Body of pancreas (tissue), 4 donors: ENCODE measurements around the gene RBMS3. TPM values are rescaled to one million over a fixed set of nuclear protein-coding genes. Genes with fewer than 3 reads are reported as not detected.

ENCODE experiments used
- ATAC-seq: fragments of 150-250 bp; one replicate; pipeline ENCODE4 v1.9.1; 2016
- DNase-seq, 4 donors: peaks; one replicate each; pipeline ENCODE4 v3.0.0-alpha.2; 2019
- H3K27ac ChIP-seq, 4 donors: fragments of 200-600 bp; sonication (generic); 1 replicate in 3 of 4; 2 replicates in 1 of 4; pipeline versions ENCODE4 v1.5.1 to v1.6.1; 2016 to 2019; ENCODE audit warnings: mild to moderate bottlenecking in 1 of 4, mixed read lengths in 1 of 4, moderate library complexity in 1 of 4
- H3K27me3 ChIP-seq, 2 donors: fragments of 200-600 bp; sonication (generic); one replicate each; pipeline ENCODE4 v1.6.0; 2016; ENCODE audit warnings: mild to moderate bottlenecking in 1 of 2
- H3K36me3 ChIP-seq, 2 donors: fragments of 200-600 bp; sonication (generic); replicated peaks in 1 of 2; 2 replicates each; pipeline ENCODE4 v1.5.1; 2016; ENCODE audit warnings: low read depth in 2 of 2; ENCODE audit not compliant: insufficient read depth in 1 of 2
- H3K4me1 ChIP-seq: fragments of 200-600 bp; sonication (generic); one replicate; pipeline ENCODE4 v1.6.0; 2016
- H3K4me3 ChIP-seq, 2 donors: fragments of 200-600 bp; sonication (generic); 1 replicate in 1 of 2; 2 replicates in 1 of 2; pipeline ENCODE4 v1.5.1; 2016 to 2019
- H3K9me3 ChIP-seq, 3 donors: fragments of 200-600 bp; sonication (generic); 1 replicate in 2 of 3; 2 replicates in 1 of 3; pipeline ENCODE4 v1.5.1; 2016
- POLR2A ChIP-seq, 3 donors: fragments of 450-650 bp; IDR thresholded peaks; one replicate each; pipeline ENCODE4 v1.6.1; 2016; ENCODE audit warnings: antibody characterized with exemption in 3 of 3, mild to moderate bottlenecking in 2 of 3
- WGBS, 2 donors: methylation state at CpG; one replicate each; pipeline ENCODE4 v1.1.5; 2017; 5-methylcytosine and 5-hydroxymethylcytosine counted together
- intact Hi-C: fragments of 100-400 bp; cut with DNase I; formaldehyde crosslinking; loops from one replicate; pipeline ENCODE4 v1.15.1; 2023
- total RNA-seq, 2 donors: library from RNA; depleted of rRNA; stranded (reverse); fragments of >200 nt; gene quantifications; one replicate each; pipeline ENCODE4 v1.1.0, GENCODE V29; 2016
- TF ChIP-seq, protein P1 (sequence below), 7 experiments: fragments of 450-650 bp in 4 of 7; fragments of 200-600 bp in 3 of 7; sonication (generic) in 3 of 7; IDR thresholded peaks; one replicate each; pipeline ENCODE4 v1.5.1; 2016 to 2019; ENCODE audit warnings: antibody characterized with exemption in 7 of 7

The RBMS3 gene
- total RNA-seq, 2 donors from 2014 or later, result 17.4 to 29.7 TPM

DNA sequence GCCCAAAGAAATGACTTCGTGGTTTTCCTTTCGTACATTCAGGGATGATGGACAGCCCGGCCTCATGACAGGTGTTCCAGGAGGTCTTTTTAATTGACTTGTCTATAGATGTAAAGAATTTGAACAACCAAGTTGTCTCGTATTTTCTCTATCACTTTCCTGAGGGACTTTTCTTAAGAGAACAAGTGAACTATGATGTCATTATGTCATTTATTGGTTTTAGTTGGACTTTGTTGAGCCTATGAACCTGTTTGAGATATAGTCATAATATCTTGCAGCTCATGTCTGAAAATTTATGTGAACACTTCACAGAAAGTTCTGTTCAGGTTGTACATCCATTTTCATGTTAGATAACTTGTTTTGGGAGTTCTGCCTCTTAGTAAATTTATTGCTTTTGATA is 89.2 kb downstream of the RBMS3 start:
- no peak for ATAC-seq
- Histone ChIP-seq H3K9me3 (no peaks in the 10 kb centered on the region), H3K27ac (no peak overlapping the region), H3K4me3 (no peak overlapping the region), H3K27me3 (no peaks in the 10 kb centered on the region), H3K36me3 (no peaks in the 10 kb centered on the region), H3K4me1 (no peaks in the 10 kb centered on the region)
- 62 to 74% methylated on average over 4 of the region's 4 CpGs for WGBS, 2 donors
- TF ChIP-seq, protein P1, sequence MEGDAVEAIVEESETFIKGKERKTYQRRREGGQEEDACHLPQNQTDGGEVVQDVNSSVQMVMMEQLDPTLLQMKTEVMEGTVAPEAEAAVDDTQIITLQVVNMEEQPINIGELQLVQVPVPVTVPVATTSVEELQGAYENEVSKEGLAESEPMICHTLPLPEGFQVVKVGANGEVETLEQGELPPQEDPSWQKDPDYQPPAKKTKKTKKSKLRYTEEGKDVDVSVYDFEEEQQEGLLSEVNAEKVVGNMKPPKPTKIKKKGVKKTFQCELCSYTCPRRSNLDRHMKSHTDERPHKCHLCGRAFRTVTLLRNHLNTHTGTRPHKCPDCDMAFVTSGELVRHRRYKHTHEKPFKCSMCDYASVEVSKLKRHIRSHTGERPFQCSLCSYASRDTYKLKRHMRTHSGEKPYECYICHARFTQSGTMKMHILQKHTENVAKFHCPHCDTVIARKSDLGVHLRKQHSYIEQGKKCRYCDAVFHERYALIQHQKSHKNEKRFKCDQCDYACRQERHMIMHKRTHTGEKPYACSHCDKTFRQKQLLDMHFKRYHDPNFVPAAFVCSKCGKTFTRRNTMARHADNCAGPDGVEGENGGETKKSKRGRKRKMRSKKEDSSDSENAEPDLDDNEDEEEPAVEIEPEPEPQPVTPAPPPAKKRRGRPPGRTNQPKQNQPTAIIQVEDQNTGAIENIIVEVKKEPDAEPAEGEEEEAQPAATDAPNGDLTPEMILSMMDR (IDR thresholded peaks at IDR 0.05), result no peak
- TF ChIP-seq POLR2A (IDR thresholded peaks at IDR 0.05), result no peak
- intact Hi-C loops, result no loop called here
- no peak for DNase-seq

DNA sequence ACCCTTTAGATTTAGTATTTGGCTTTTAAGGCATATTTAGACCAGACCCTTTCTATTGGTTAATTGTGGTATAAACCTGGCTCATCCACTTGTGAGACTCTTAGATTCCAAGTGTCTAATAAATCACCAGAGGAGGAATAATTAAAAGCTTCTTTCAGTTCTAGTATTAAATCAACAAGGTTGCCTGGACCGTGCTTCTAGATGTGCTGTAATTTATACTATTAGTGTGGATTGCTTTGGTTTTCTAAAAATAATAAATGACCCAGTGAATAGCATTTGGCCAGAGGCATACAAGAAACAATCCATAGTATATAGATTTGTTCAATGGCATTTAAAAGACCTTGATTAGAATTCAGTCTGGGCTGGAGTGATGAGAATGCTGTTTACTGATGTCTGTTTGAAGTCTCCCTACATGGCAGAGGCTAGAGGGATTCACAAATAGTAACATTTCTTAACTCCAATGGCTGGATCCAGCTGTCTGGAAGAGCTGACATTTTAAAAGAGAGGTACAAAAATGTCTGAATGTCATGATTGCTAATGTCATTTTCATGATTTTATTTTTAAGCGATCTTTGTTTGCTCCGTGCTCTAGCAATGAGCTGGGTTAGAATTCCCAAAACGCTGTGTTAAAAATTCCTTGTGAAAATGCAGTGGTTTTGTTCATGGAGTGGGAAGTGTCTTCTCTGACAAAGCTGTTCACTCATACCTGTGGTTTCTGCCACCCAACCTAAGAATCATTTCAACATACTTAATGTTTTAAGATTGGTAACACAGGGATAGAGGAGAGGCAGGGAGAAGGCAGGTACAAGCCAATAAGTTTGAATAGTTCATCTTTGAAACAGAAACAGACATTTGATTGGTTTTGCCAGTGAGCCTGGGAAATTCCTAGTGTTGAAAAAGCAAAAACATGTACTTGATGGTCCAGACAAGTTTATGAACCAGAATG is 89.9 kb downstream of the RBMS3 start:
- no peak for DNase-seq

DNA sequence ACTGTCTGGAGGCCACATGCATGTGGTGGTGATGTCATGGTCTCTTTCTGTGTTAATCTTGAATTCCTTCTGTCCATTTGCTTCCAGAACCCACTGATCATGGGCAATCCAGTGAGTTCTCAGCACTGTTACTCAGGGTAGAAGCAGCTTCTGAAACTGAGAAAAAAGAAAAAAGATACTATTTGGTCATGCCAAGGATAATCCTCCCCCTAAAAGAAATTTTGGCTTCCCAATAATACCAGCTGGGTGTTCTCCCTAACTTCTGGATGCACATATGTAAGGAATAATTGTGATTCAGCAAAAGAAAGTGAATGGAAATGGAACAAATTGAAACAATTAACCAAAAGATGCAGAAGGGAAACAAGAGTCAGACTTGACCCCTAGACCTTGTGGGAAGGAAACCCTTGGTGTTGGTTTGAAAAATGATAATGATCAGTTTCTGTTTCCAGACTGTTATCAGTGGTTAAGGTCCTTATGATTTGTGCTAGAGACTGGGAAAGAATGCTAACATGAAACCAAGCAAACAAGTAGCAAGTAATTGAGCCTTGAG is 92.3 kb downstream of the RBMS3 start:
- no peak for DNase-seq
- Histone ChIP-seq H3K4me1 (no peaks in the 10 kb centered on the region), H3K4me3 (no peak overlapping the region), H3K27me3 (no peaks in the 10 kb centered on the region), H3K27ac (no peak overlapping the region), H3K36me3 (no peaks in the 10 kb centered on the region), H3K9me3 (no peaks in the 10 kb centered on the region)
- no peak for TF ChIP-seq POLR2A (IDR thresholded peaks at IDR 0.05)
- TF ChIP-seq, protein P1 (IDR thresholded peaks at IDR 0.05), result no peak
- intact Hi-C loops, result no loop called here
- no peak for ATAC-seq

More for the DNA sequence above, 89.9 kb downstream of the RBMS3 start:
- intact Hi-C loops, result no loop called here
- Histone ChIP-seq H3K36me3 (no peaks in the 10 kb centered on the region), H3K27me3 (no peaks in the 10 kb centered on the region), H3K27ac (no peak overlapping the region), H3K4me3 (no peak overlapping the region), H3K4me1 (no peaks in the 10 kb centered on the region), H3K9me3 (no peaks in the 10 kb centered on the region)
- WGBS, 2 donors, result 47 to 54% methylated on average over 4 of the region's 4 CpGs
- TF ChIP-seq, protein P1 (IDR thresholded peaks at IDR 0.05), result no peak
- no peak for TF ChIP-seq POLR2A (IDR thresholded peaks at IDR 0.05)
- no peak for ATAC-seq

DNA sequence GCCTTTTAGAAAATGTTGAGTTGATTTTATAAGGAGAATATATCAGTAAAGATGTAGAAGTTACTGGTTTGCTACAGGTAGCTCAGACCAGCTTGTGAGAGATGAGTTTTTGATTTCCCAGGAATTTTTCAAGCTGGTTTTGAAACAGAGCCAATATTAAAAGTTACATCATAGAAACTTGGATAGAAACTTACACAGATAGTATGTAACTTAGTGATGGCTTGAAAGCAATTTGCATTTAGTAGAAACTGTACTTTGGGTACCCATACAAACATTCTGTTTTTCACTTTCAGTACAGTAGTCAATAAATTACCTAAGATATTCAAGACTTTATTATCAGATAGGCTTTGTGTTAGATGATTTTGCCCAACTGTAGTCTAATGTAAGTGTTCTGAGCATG is 93.4 kb downstream of the RBMS3 start:
- Histone ChIP-seq H3K27me3 (no peaks in the 10 kb centered on the region), H3K36me3 (no peaks in the 10 kb centered on the region), H3K4me1 (no peaks in the 10 kb centered on the region), H3K4me3 (no peak overlapping the region), H3K27ac (no peak overlapping the region), H3K9me3 (no peaks in the 10 kb centered on the region)
- intact Hi-C loops, result no loop called here
- ATAC-seq (no peak), DNase-seq (no peak)
- no peak for TF ChIP-seq POLR2A (IDR thresholded peaks at IDR 0.05)
- TF ChIP-seq, protein P1 (IDR thresholded peaks at IDR 0.05), result no peak
